SIG-M5 treated with dmso at 0.1 percent for 504 hours (cell line): ENCODE data around the gene HOXA10.
A peak's percentile ranks its signal among the peaks of the same experiment; 100 is the strongest.

Experiments used
- DNase-seq: peaks from one replicate; lab custom pipeline; 2025; ENCODE audit not compliant: unreplicated experiment; lab: John Stamatoyannopoulos, UW

HOXA10 gene

GRCh38 chr7:27146491-27147198 lies 27.5 kb downstream of the HOXA10 start:
- DNase-seq: no peak

DNA sequence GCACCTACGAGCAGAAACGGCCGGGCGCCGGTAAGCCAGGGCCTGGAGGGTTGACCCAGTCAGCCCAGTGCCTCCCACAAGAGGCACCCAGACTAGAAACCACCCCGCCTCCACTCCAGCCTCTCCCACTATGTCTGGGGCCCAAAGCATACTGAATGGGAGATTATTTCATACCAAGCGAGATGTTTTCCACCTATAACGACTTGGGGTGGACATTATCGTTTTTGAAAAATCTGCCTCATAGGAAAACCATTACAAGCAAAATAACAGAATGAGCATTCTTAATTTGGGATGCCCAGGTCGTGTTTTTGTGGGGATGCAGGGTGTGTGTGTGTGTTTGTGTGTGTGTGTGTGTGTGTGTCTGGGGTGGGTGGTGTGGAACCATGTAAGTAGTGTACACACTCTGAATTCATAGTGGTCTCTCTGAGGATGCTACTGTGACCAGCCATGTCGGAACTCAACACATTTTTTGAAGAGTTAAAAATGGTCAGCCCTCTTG lies 28.2 kb downstream of the HOXA10 start:
- no peak for DNase-seq

GRCh38 chr7:27145165-27145913 lies 28.8 kb downstream of the HOXA10 start:
- no peak for DNase-seq

GRCh38 chr7:27144781-27145164 lies 29.3 kb downstream of the HOXA10 start:
- DNase-seq: no peak

GRCh38 chr7:27143950-27144780 lies 30.0 kb downstream of the HOXA10 start:
- DNase-seq: no peak

- peak; percentile 84 for DNase-seq
Measured at GRCh38 chr7:27143023-27143949, 30.8 kb downstream of the HOXA10 start, which contains the start of gene HOXA5. Gene HOXA5 (minus strand): TSS chr7:27143681. CDS start chr7:27143607, 74 bp downstream.

- DNase-seq: no peak
Measured at GRCh38 chr7:27142580-27143022, 31.5 kb downstream of the HOXA10 start.

DNA sequence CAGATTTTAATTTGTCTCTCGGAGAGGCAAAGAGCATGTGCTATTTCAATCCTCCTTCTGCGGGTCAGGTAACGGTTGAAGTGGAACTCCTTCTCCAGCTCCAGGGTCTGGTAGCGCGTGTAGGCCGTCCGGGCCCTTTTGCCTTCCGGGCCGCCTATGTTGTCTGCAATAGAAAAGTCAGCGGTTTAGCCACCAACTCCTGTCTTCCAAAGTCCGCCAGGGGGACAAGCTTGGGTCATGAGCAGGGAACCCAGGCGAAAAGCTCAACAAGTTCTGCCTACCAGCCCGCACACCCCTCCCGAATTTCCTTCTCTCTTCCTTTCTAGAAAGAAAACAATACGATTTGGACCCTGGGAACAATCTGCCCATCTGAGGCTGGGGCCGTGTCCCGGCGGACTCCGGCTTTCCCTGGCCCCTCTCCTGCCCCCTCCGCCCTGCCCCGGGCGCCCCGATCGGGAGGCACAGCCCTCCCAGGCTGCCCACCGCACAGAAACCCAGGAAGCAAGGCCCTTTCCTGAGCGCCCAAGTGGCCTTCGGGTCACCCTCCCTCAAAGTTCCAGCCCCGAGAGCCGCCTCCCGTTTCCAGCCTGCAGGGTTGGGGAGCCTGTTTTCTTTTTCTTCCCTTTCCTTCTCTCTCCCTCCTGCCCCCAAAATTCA lies 32.1 kb downstream of the HOXA10 start:
- DNase-seq: no peak

DNA sequence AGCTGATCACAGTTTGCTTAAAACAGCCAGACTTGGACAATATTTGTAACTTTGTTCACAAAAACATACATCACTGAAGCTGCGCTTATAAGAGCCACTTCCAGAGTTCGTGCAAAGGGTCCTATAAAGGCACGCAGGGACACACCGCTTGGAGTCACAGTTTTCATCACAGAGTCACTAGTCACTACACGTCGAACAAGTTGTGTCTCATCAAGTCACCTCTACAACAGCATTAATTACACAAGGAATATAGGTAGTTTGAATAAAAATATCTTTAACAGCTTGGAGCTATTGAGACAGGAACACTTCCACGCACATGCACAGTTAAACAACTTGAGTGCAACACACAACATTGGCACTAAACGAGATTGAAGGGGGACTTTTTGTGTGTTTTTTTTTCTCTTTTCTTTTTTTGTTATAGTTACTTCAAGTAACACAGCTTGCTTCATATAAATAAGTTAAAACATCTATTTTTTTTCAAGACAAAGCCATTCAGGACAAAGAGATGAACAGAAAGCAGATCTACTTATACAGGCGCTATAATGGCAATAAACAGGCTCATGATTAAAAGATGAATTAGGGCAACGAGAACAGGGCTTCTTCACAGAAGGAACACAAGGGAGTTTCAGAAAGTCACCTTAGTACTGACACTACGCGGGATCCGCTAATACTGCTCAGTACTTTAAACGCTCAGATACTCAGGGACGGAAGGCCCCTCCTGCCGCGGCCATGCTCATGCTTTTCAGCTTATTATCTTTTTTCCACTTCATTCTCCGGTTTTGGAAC lies 32.8 kb downstream of the HOXA10 start:
- no peak for DNase-seq

- DNase-seq: no peak
Measured at GRCh38 chr7:27140126-27140857, 33.8 kb downstream of the HOXA10 start.

DNA sequence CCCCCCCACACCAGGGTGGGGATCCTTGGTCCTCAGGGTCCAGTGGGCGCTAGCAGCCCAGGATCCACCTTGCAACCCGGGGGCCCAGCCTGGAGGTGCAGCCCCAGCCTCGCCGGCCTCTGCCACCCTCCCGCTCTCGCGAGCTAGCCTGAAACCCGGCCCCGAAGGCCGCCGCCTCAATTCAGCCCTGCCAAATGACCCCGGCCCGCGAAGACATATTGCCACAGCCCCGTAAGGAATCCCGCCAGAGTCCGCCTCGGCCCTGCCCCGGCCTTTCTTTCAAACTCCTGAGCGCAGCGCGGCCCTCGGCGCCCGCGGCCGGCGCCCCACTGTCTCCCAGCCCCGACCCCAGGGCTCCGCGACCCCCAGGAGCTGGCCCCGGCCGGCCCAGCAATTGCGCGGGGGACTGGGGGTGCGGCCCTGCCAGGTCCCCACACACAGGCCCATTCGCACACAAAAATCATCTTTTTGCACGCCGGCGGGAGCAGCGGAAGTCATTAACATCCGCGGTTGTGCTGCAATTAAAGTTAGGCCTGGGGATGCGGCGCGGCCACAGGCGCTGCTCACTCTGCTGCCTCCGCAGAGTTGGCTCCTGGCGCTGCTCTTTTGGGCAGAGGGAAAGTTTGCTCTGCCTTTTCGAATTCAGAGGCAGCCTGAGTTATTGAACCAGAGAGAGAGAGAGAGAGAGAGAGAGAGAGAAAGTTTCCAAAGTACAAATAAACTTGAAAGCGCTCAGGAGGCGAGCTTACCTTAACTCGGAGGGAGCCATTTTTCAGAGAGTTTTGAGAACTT lies 34.6 kb downstream of the HOXA10 start:
- DNase-seq: no peak

- no peak for DNase-seq
Measured at GRCh38 chr7:27138985-27139333, 35.2 kb downstream of the HOXA10 start.

- DNase-seq: no peak
Measured at GRCh38 chr7:27138472-27138871, 35.6 kb downstream of the HOXA10 start.

DNA sequence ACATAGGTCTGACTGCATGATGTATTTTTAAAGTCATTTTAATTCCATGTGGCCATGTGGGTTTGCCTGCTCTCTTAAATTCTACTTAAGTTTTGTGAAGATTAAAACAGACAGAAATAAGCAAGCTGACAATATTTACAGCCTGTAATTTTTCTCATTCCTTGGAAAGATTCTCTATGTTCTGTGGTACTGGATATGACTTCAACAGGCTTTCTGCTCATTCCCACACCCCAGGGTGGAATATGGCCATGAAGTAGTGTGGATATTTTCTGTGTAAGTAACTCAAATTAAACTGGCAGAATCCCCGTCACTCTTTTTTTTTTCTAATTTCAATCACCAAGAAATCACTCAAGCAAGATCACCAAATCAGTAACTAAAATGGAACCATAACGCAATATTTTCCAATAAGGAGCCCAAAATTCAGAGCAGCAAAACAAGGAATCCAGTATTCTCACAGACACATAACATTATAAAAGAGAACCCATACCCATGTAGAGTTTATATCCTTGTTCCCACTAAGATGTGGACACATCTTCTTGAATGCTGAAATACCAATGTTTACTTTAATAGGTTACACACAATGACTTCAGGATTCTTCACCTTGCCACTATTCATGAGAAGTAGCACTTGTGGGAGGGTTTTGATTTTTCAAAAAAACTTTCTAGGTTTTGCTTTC lies 36.3 kb downstream of the HOXA10 start:
- no peak for DNase-seq

- no peak for DNase-seq
Measured at GRCh38 chr7:27134392-27134791, 39.7 kb downstream of the HOXA10 start.

DNA sequence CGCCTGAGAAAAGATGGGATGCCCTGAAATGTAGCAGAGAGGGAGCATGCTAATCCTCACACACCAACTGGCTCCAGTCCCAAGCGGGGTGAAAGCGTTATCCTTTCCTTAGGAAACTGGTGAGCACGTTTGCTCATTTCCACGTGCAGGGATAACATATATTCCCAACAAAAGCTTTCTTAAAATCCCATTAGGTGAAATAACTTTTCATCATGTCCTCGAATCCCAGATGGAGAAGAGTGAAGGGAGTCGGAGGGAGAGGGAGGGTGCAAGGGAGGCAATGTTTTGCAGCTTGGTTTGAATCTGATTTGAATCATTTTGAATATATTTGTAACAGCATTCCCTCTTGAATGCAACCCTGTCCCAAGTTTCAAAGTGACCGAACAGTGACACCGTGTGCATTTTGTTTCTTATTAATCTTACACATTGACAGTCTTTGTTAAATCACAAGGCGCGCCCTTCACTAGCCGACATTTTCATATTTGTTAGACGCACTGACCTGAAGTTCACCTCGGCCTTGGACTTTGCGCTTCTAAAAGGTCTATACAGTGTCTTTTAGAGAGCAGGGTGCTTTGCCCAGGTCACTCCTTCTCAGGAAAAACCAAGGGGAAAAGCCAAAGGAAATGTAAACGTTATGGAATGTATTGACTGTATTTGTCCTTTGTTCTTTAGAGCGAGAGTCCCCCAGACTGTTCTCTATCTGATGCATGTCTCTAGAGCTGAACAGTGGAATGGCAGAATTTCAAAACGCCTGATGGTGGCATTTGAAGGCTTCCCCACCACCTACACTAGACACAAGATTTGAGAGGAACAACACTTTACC lies 40.5 kb downstream of the HOXA10 start:
- no peak for DNase-seq
